Hematopoietic multipotent progenitor cell treated with erythropoietin and hydrocortisone succinate and interleukin-3 and kit ligand, for 4 days (in vitro differentiated cells): ENCODE results near the gene PRR18.

Source experiments
- DNase-seq: peaks from one replicate; pipeline ENCODE4 v3.0.0-alpha.2; 2015

Gene PRR18

GRCh38 chr6:166274163-166274562, 34.0 kb downstream of the PRR18 start:
- no peak for DNase-seq

GRCh38 chr6:166271376-166271765, 36.8 kb downstream of the PRR18 start:
- no peak for DNase-seq

GRCh38 chr6:166270706-166271375, 37.4 kb downstream of the PRR18 start:
- DNase-seq, result no peak

- DNase-seq, result no peak
These were observed 38.7 kb downstream of the PRR18 start for GRCh38 chr6:166269301-166270039.

- no peak for DNase-seq
These were observed 39.8 kb downstream of the PRR18 start for GRCh38 chr6:166268431-166268830.

- no peak for DNase-seq
These were observed 40.7 kb downstream of the PRR18 start for GRCh38 chr6:166267526-166267925.

GRCh38 chr6:166266336-166266735, 41.9 kb downstream of the PRR18 start:
- DNase-seq, result no peak

- DNase-seq, result no peak
These were observed 45.3 kb downstream of the PRR18 start for GRCh38 chr6:166262743-166263515.

GRCh38 chr6:166259296-166259977, 48.8 kb downstream of the PRR18 start:
- DNase-seq, result peak; percentile 66

- peak; percentile 89 for DNase-seq
These were observed 49.3 kb downstream of the PRR18 start for GRCh38 chr6:166258854-166259276.

- no peak for DNase-seq
These were observed 50.3 kb downstream of the PRR18 start for GRCh38 chr6:166257911-166258318.
